Vagina (tissue), 2 donors: Measurements from ENCODE around the gene SNAP23. TPM values are rescaled to one million over a fixed set of nuclear protein-coding genes. Genes with fewer than 3 reads are reported as not detected.

Experiments
- DNase-seq, 2 donors: peaks; one replicate each; pipeline ENCODE4 v3.0.0-alpha.2; 2017; ENCODE audit errors: extremely low spot score in 2 of 2
- H3K27ac ChIP-seq: fragments of 200-600 bp; sonication (generic); one replicate; pipeline ENCODE4 v1.5.1; 2019
- H3K27me3 ChIP-seq: fragments of 200-600 bp; sonication (generic); one replicate; pipeline ENCODE4 v1.5.1; 2019
- H3K36me3 ChIP-seq, 2 donors: fragments of 200-600 bp; sonication (generic); one replicate each; pipeline ENCODE4 v1.5.1; 2017 to 2019
- H3K4me1 ChIP-seq: fragments of 200-600 bp; sonication (generic); one replicate; pipeline ENCODE4 v1.5.1; 2019
- H3K4me3 ChIP-seq, 2 donors: fragments of 200-600 bp; sonication (generic); 1 replicate in 1 of 2; 2 replicates in 1 of 2; pipeline ENCODE4 v1.5.1; 2016 to 2019
- H3K9me3 ChIP-seq: fragments of 200-600 bp; sonication (generic); one replicate; pipeline ENCODE4 v1.5.1; 2019
- CTCF ChIP-seq, 3 experiments: fragments of 450-650 bp in 2 of 3; fragments of 200-600 bp in 1 of 3; sonication (generic) in 1 of 3; IDR thresholded peaks; one replicate each; pipeline ENCODE4 v1.5.1; 2017 to 2019; ENCODE audit warnings: antibody characterized with exemption in 3 of 3, mild to moderate bottlenecking in 2 of 3, moderate library complexity in 2 of 3
- POLR2A ChIP-seq, 2 donors: fragments of 450-650 bp; IDR thresholded peaks; one replicate each; pipeline ENCODE4 v1.6.1; 2017; ENCODE audit warnings: antibody characterized with exemption in 2 of 2, mild to moderate bottlenecking in 2 of 2, moderate library complexity in 2 of 2
- POLR2AphosphoS5 ChIP-seq, 2 donors: sonication (generic); formaldehyde crosslinking; IDR thresholded peaks; one replicate each; pipeline ENCODE4 v1.9.0; 2017; ENCODE audit warnings: antibody characterized with exemption in 2 of 2, mild to moderate bottlenecking in 2 of 2, low read depth in 1 of 2; ENCODE audit not compliant: insufficient read depth in 1 of 2
- intact Hi-C: fragments of 100-400 bp; cut with DNase I; formaldehyde crosslinking; loops from one replicate; pipeline ENCODE4 v1.15.1; 2023
- total RNA-seq: library from RNA; depleted of rRNA; stranded (reverse); fragments of >200 nt; gene quantifications from one replicate; pipeline ENCODE4 v1.2.3, GENCODE V29; 2016

Gene SNAP23
- total RNA-seq, 1 donor from 2014 or later: 60.9 TPM

DNA sequence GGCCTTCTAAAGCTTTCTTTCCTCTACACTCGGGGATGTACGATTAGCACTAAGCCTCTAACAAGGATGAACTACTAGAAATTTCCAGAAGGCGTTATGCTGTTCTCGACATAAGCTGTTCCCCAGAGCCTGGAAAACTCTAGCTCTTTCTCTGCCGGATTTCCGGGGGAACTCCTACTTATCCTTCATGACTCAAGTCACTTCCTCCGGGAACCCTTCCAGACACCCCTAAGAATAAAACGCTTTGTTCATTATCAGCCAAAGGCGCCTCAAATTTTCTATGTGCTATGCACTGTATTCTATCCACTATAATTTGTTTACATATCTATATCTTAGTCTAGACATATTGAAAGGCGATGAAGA lies 455 bp upstream of the SNAP23 start:
- Histone ChIP-seq H3K9me3 (no peaks in the 10 kb centered on the region), H3K27ac (peak overlapping the region; percentile 90), H3K4me3 (peak overlapping the region; percentile 76 to 92), H3K36me3 (no peaks in the 10 kb centered on the region), H3K27me3 (no peaks in the 10 kb centered on the region), H3K4me1 (peaks cover 39% of the 10 kb centered on the region)
- intact Hi-C loops: no loop called here
- peak in 1 of 2 donors; percentile 87 for TF ChIP-seq POLR2AphosphoS5 (IDR thresholded peaks at IDR 0.05; ENCODE audit: insufficient read depth in 1 of 2, low read depth in 1 of 2)
- no peak for TF ChIP-seq POLR2A (IDR thresholded peaks at IDR 0.05)
- no peak for DNase-seq

GRCh38 chr15:42498212-42499068 lies 3.0 kb downstream of the SNAP23 start:
- Histone ChIP-seq H3K9me3 (no peaks in the 10 kb centered on the region), H3K4me1 (peaks cover 27% of the 10 kb centered on the region), H3K27me3 (no peaks in the 10 kb centered on the region), H3K4me3 (no peak overlapping the region), H3K36me3 (no peaks in the 10 kb centered on the region), H3K27ac (peak overlapping the region; percentile 80)
- TF ChIP-seq POLR2A (IDR thresholded peaks at IDR 0.05) (no peak), CTCF (IDR thresholded peaks at IDR 0.05) (no peak), POLR2AphosphoS5 (IDR thresholded peaks at IDR 0.05; ENCODE audit: insufficient read depth in 1 of 2, low read depth in 1 of 2) (no peak)
- intact Hi-C loops: no loop called here
- no peak for DNase-seq

- peaks cover 29% of the 10 kb centered on the region for H3K4me1 ChIP-seq
- H3K4me3 ChIP-seq: no peak overlapping the region
- H3K27me3 ChIP-seq: no peaks in the 10 kb centered on the region
- no peaks in the 10 kb centered on the region for H3K36me3 ChIP-seq
- H3K9me3 ChIP-seq: no peaks in the 10 kb centered on the region
- DNase-seq: no peak
- intact Hi-C loops: no loop called here
- TF ChIP-seq POLR2AphosphoS5 (IDR thresholded peaks at IDR 0.05; ENCODE audit: insufficient read depth in 1 of 2, low read depth in 1 of 2) (no peak), POLR2A (IDR thresholded peaks at IDR 0.05) (no peak), CTCF (IDR thresholded peaks at IDR 0.05) (no peak)
- peak overlapping the region; percentile 80 for H3K27ac ChIP-seq
Observed at GRCh38 chr15:42499858-42500609, 4.6 kb downstream of the SNAP23 start.

- Histone ChIP-seq H3K9me3 (no peaks in the 10 kb centered on the region), H3K27ac (no peak overlapping the region), H3K4me3 (no peak overlapping the region), H3K4me1 (peaks cover 22% of the 10 kb centered on the region), H3K36me3 (no peaks in the 10 kb centered on the region), H3K27me3 (no peaks in the 10 kb centered on the region)
- intact Hi-C loops: no loop called here
- DNase-seq: no peak
- no peak for TF ChIP-seq CTCF (IDR thresholded peaks at IDR 0.05)
- no peak for TF ChIP-seq POLR2A (IDR thresholded peaks at IDR 0.05)
- TF ChIP-seq POLR2AphosphoS5 (IDR thresholded peaks at IDR 0.05; ENCODE audit: insufficient read depth in 1 of 2, low read depth in 1 of 2): no peak
Observed at GRCh38 chr15:42502477-42502876, 7.0 kb downstream of the SNAP23 start.

DNA sequence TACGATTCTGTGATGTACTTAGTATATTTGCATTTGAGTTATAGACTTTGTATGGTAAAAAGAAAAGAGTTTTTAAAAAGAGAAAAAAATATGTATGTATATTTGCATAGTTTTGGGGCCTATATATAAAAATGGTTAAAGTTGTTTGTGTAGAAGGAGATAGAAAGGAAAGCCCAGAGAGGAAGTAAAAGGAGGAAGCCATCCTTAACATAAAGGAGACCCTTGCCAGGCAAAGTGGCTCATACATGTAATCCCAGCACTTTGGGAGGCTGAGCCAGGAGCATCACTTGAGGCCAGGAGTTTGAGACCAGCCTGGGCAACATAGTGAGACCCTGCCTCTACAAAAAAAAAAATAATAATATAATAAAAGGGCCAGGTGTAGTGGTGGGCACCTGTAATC lies 8.4 kb downstream of the SNAP23 start:
- Histone ChIP-seq H3K4me3 (no peak overlapping the region), H3K27ac (no peak overlapping the region), H3K27me3 (no peaks in the 10 kb centered on the region), H3K4me1 (peaks cover 16% of the 10 kb centered on the region), H3K9me3 (no peaks in the 10 kb centered on the region), H3K36me3 (no peaks in the 10 kb centered on the region)
- intact Hi-C loops: no loop called here
- DNase-seq: no peak
- TF ChIP-seq POLR2AphosphoS5 (IDR thresholded peaks at IDR 0.05; ENCODE audit: insufficient read depth in 1 of 2, low read depth in 1 of 2) (no peak), CTCF (IDR thresholded peaks at IDR 0.05) (no peak), POLR2A (IDR thresholded peaks at IDR 0.05) (no peak)
